MG63 (cell line): ENCODE results near the gene KNCN. TPM values are rescaled to one million over a fixed set of nuclear protein-coding genes. Genes with fewer than 3 reads are reported as not detected.

Experiments
- DNase-seq: peaks from one replicate; pipeline ENCODE4 v3.0.0-alpha.2; 2020
- H3K27me3 ChIP-seq: fragments of 250-450 bp; sonication (Bioruptor Pico); 2 replicates; pipeline ENCODE4 v1.5.1; 2020; ENCODE audit warnings: mild to moderate bottlenecking, moderate library complexity
- H3K36me3 ChIP-seq: fragments of 250-450 bp; sonication (Bioruptor Pico); 2 replicates; pipeline ENCODE4 v1.5.1; 2020; ENCODE audit warnings: mild to moderate bottlenecking, moderate library complexity
- H3K4me3 ChIP-seq: fragments of 250-450 bp; sonication (Bioruptor Pico); 2 replicates; pipeline ENCODE4 v1.5.1; 2020; ENCODE audit warnings: mild to moderate bottlenecking, moderate library complexity
- H3K9me3 ChIP-seq: fragments of 250-450 bp; sonication (Bioruptor Pico); 2 replicates; pipeline ENCODE4 v1.5.1; 2020; ENCODE audit warnings: mild to moderate bottlenecking, moderate library complexity
- total RNA-seq: library from RNA; depleted of rRNA; stranded (reverse); fragments of >200 nt; shearing (Covaris generic); gene quantifications from 2 replicates; pipeline ENCODE4 v1.2.3, GENCODE V29; 2014; ENCODE audit warnings: low replicate concordance

The KNCN gene
- total RNA-seq, 1 experiment from 2014 or later: not detected

- H3K9me3 ChIP-seq: no peaks in the 10 kb centered on the region
- DNase-seq: no peak
- H3K27me3 ChIP-seq: no peaks in the 10 kb centered on the region
- H3K4me3 ChIP-seq: no peak overlapping the region
- no peaks in the 10 kb centered on the region for H3K36me3 ChIP-seq
Measured at GRCh38 chr1:46521414-46521813, 30.0 kb downstream of the KNCN start.

- Histone ChIP-seq H3K27me3 (no peaks in the 10 kb centered on the region), H3K36me3 (no peaks in the 10 kb centered on the region), H3K4me3 (no peak overlapping the region), H3K9me3 (no peaks in the 10 kb centered on the region)
- peak; percentile 79 for DNase-seq
Measured at GRCh38 chr1:46520063-46520911, 31.2 kb downstream of the KNCN start.

- no peak for DNase-seq
- Histone ChIP-seq H3K9me3 (no peaks in the 10 kb centered on the region), H3K27me3 (no peaks in the 10 kb centered on the region), H3K36me3 (no peaks in the 10 kb centered on the region), H3K4me3 (no peak overlapping the region)
Measured at GRCh38 chr1:46519209-46519608, 32.2 kb downstream of the KNCN start.

- no peaks in the 10 kb centered on the region for H3K9me3 ChIP-seq
- no peaks in the 10 kb centered on the region for H3K36me3 ChIP-seq
- H3K27me3 ChIP-seq: no peaks in the 10 kb centered on the region
- H3K4me3 ChIP-seq: no peak overlapping the region
- no peak for DNase-seq
Measured at GRCh38 chr1:46517932-46518498, 33.4 kb downstream of the KNCN start.

GRCh38 chr1:46517010-46517600 is 34.3 kb downstream of the KNCN start:
- Histone ChIP-seq H3K27me3 (no peaks in the 10 kb centered on the region), H3K4me3 (no peak overlapping the region), H3K36me3 (no peaks in the 10 kb centered on the region), H3K9me3 (no peaks in the 10 kb centered on the region)
- DNase-seq: no peak

GRCh38 chr1:46516200-46516950 is 35.1 kb downstream of the KNCN start:
- no peak for DNase-seq
- Histone ChIP-seq H3K27me3 (no peaks in the 10 kb centered on the region), H3K4me3 (no peak overlapping the region), H3K9me3 (no peaks in the 10 kb centered on the region), H3K36me3 (no peaks in the 10 kb centered on the region)

- Histone ChIP-seq H3K4me3 (no peak overlapping the region), H3K27me3 (no peaks in the 10 kb centered on the region), H3K36me3 (no peaks in the 10 kb centered on the region), H3K9me3 (no peaks in the 10 kb centered on the region)
- no peak for DNase-seq
Measured at GRCh38 chr1:46515576-46515975, 35.9 kb downstream of the KNCN start.

GRCh38 chr1:46513536-46513935 is 37.9 kb downstream of the KNCN start:
- Histone ChIP-seq H3K27me3 (no peaks in the 10 kb centered on the region), H3K9me3 (no peaks in the 10 kb centered on the region), H3K36me3 (no peaks in the 10 kb centered on the region), H3K4me3 (no peak overlapping the region)
- no peak for DNase-seq

GRCh38 chr1:46512792-46513190 is 38.7 kb downstream of the KNCN start:
- H3K27me3 ChIP-seq: no peaks in the 10 kb centered on the region
- no peak overlapping the region for H3K4me3 ChIP-seq
- no peak for DNase-seq
- H3K9me3 ChIP-seq: no peaks in the 10 kb centered on the region
- H3K36me3 ChIP-seq: no peaks in the 10 kb centered on the region

GRCh38 chr1:46512135-46512791 is 39.2 kb downstream of the KNCN start:
- Histone ChIP-seq H3K27me3 (no peaks in the 10 kb centered on the region), H3K9me3 (no peaks in the 10 kb centered on the region)
- no peak for DNase-seq

GRCh38 chr1:46510998-46511365 is 40.5 kb downstream of the KNCN start:
- no peaks in the 10 kb centered on the region for H3K36me3 ChIP-seq
- no peaks in the 10 kb centered on the region for H3K27me3 ChIP-seq
- no peak overlapping the region for H3K4me3 ChIP-seq
- no peaks in the 10 kb centered on the region for H3K9me3 ChIP-seq
- no peak for DNase-seq

More at GRCh38 chr1:46512135-46512791, 39.2 kb downstream of the KNCN start:
- Histone ChIP-seq H3K4me3 (no peak overlapping the region), H3K36me3 (no peaks in the 10 kb centered on the region)

- Histone ChIP-seq H3K36me3 (no peaks in the 10 kb centered on the region), H3K9me3 (no peaks in the 10 kb centered on the region), H3K4me3 (no peak overlapping the region), H3K27me3 (no peaks in the 10 kb centered on the region)
- DNase-seq: no peak
Measured at GRCh38 chr1:46510341-46510997, 41.0 kb downstream of the KNCN start.

- H3K4me3 ChIP-seq: no peak overlapping the region
- no peaks in the 10 kb centered on the region for H3K9me3 ChIP-seq
- DNase-seq: peak; percentile 74
- no peaks in the 10 kb centered on the region for H3K36me3 ChIP-seq
- H3K27me3 ChIP-seq: no peaks in the 10 kb centered on the region
Measured at GRCh38 chr1:46508757-46509156, 42.7 kb downstream of the KNCN start.

GRCh38 chr1:46506470-46507219 is 44.8 kb downstream of the KNCN start:
- Histone ChIP-seq H3K9me3 (no peaks in the 10 kb centered on the region), H3K4me3 (no peak overlapping the region), H3K27me3 (no peaks in the 10 kb centered on the region), H3K36me3 (no peaks in the 10 kb centered on the region)
- no peak for DNase-seq

GRCh38 chr1:46503421-46503820 is 48.0 kb downstream of the KNCN start:
- Histone ChIP-seq H3K4me3 (no peak overlapping the region), H3K36me3 (no peaks in the 10 kb centered on the region), H3K27me3 (no peaks in the 10 kb centered on the region), H3K9me3 (no peaks in the 10 kb centered on the region)
- DNase-seq: no peak

- Histone ChIP-seq H3K27me3 (no peaks in the 10 kb centered on the region), H3K9me3 (no peaks in the 10 kb centered on the region), H3K4me3 (no peak overlapping the region), H3K36me3 (no peaks in the 10 kb centered on the region)
- DNase-seq: no peak
Measured at GRCh38 chr1:46501528-46501927, 49.9 kb downstream of the KNCN start.
